Naive thymus-derived CD4-positive, alpha-beta T cell (primary cell): ENCODE results near the gene PLBD2. TPM values are rescaled to one million over a fixed set of nuclear protein-coding genes. Genes with fewer than 3 reads are reported as not detected.

ENCODE experiments used
- ATAC-seq: fragments of 150-1000 bp; cut with Tn5 transposase; 2 replicates; pipeline ENCODE4 v1.10.0; 2021; ENCODE audit warnings: mild to moderate bottlenecking, moderate library complexity
- CTCF ChIA-PET: fragments of 350-600 bp; sonication (Branson Sonifier 250); formaldehyde crosslinking; loops from one replicate; lab custom pipeline; 2021; ENCODE audit warnings: antibody characterized with exemption; lab: Charles Lee
- POLR2A ChIA-PET: fragments of 350-600 bp; sonication (Branson Sonifier 250); formaldehyde crosslinking; loops from one replicate; lab custom pipeline; 2021; ENCODE audit warnings: antibody characterized with exemption, inconsistent platforms; lab: Charles Lee
- DNase-seq, 9 donors: peaks; one replicate each; pipeline versions ENCODE4 v3.0.0 to v3.0.0-alpha.2; 2020 to 2022; ENCODE audit warnings: mixed read lengths in 1 of 9
- H3K27ac ChIP-seq: one replicate; pipeline ENCODE4 v1.7.0; 2013; ENCODE audit warnings: mild to moderate bottlenecking, low read depth, low read length, moderate library complexity
- H3K27me3 ChIP-seq, 2 donors: one replicate each; pipeline ENCODE4 v1.7.0; 2013; ENCODE audit warnings: low read length in 2 of 2, mild to moderate bottlenecking in 2 of 2, moderate library complexity in 2 of 2; ENCODE audit not compliant: control insufficient read depth in 2 of 2, insufficient read depth in 2 of 2
- H3K36me3 ChIP-seq, 3 experiments: 1 replicate in 2 of 3; 2 replicates in 1 of 3; pipeline ENCODE4 v1.7.0; 2013; ENCODE audit warnings: low read length in 3 of 3, mild to moderate bottlenecking in 3 of 3, moderate library complexity in 1 of 3; ENCODE audit not compliant: insufficient read depth in 3 of 3, control insufficient read depth in 2 of 3
- H3K4me1 ChIP-seq, 2 donors: one replicate each; pipeline ENCODE4 v1.7.0; 2013; ENCODE audit warnings: low read length in 2 of 2, mild to moderate bottlenecking in 2 of 2, moderate library complexity in 1 of 2; ENCODE audit not compliant: control insufficient read depth in 2 of 2, insufficient read depth in 2 of 2
- H3K4me3 ChIP-seq: 2 replicates; pipeline ENCODE4 v1.7.0; 2013; ENCODE audit warnings: mild to moderate bottlenecking, low read length
- H3K9me3 ChIP-seq, 3 experiments: 1 replicate in 2 of 3; 2 replicates in 1 of 3; pipeline ENCODE4 v1.7.0; 2013; ENCODE audit warnings: low read length in 3 of 3; ENCODE audit not compliant: control insufficient read depth in 2 of 3
- H3K27ac Mint-ChIP-seq, 9 donors: one replicate each; pipeline ENCODE4 v1.8.0; 2020 to 2022; ENCODE audit warnings: mixed read lengths in 9 of 9, mild to moderate bottlenecking in 8 of 9, moderate library complexity in 5 of 9, inconsistent platforms in 2 of 9
- H3K27me3 Mint-ChIP-seq, 5 donors: one replicate each; pipeline ENCODE4 v1.8.0; 2021 to 2022; ENCODE audit warnings: mixed read lengths in 5 of 5, mild to moderate bottlenecking in 1 of 5
- H3K36me3 Mint-ChIP-seq, 5 donors: one replicate each; pipeline ENCODE4 v1.8.0; 2020 to 2022; ENCODE audit warnings: mixed read lengths in 5 of 5, mild to moderate bottlenecking in 3 of 5, inconsistent platforms in 1 of 5
- H3K4me1 Mint-ChIP-seq, 7 donors: one replicate each; pipeline ENCODE4 v1.8.0; 2020 to 2022; ENCODE audit warnings: mixed read lengths in 7 of 7, mild to moderate bottlenecking in 3 of 7, inconsistent platforms in 1 of 7
- H3K4me3 Mint-ChIP-seq, 10 donors: one replicate each; pipeline ENCODE4 v1.8.0; 2020 to 2022; ENCODE audit warnings: mild to moderate bottlenecking in 10 of 10, mixed read lengths in 10 of 10, moderate library complexity in 6 of 10, inconsistent platforms in 2 of 10
- H3K9me3 Mint-ChIP-seq, 11 donors: one replicate each; pipeline ENCODE4 v1.8.0; 2020 to 2022; ENCODE audit warnings: mixed read lengths in 11 of 11, mild to moderate bottlenecking in 4 of 11, inconsistent platforms in 1 of 11, moderate library complexity in 1 of 11
- intact Hi-C, 2 donors: fragments of 100-400 bp; cut with micrococcal nuclease; formaldehyde crosslinking; loops; one replicate each; pipeline ENCODE4 v1.15.1; 2023
- polyA plus RNA-seq, 2 donors: library from polyadenylated mRNA; unstranded; fragments of 300-500 nt; fragmentation: Illumina TruSeq; gene quantifications; one replicate each; pipeline ENCODE4 v1.2.3, GENCODE V29; 2021
- total RNA-seq, 6 experiments: library from RNA in 5 of 6; stranded (reverse) in 5 of 6; gene quantifications; 1 replicate in 5 of 6; 2 replicates in 1 of 6; pipeline ENCODE4 v1.2.3 and lab custom pipeline; 2021 to 2026

Gene PLBD2, protein sequence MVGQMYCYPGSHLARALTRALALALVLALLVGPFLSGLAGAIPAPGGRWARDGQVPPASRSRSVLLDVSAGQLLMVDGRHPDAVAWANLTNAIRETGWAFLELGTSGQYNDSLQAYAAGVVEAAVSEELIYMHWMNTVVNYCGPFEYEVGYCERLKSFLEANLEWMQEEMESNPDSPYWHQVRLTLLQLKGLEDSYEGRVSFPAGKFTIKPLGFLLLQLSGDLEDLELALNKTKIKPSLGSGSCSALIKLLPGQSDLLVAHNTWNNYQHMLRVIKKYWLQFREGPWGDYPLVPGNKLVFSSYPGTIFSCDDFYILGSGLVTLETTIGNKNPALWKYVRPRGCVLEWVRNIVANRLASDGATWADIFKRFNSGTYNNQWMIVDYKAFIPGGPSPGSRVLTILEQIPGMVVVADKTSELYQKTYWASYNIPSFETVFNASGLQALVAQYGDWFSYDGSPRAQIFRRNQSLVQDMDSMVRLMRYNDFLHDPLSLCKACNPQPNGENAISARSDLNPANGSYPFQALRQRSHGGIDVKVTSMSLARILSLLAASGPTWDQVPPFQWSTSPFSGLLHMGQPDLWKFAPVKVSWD
- total RNA-seq: 10 to 100 TPM; 13.2 to 25.4 (median 14.9) TPM
- 10 to 100 TPM in 1 of 2 donors, 1 to 10 TPM in 1; 7.8 to 10.6 TPM for polyA plus RNA-seq
- 6.1 reads per million, percentile 27 among the genes with 10 or more reads in this experiment for total RNA-seq (lab: John Stamatoyannopoulos, UW)

DNA sequence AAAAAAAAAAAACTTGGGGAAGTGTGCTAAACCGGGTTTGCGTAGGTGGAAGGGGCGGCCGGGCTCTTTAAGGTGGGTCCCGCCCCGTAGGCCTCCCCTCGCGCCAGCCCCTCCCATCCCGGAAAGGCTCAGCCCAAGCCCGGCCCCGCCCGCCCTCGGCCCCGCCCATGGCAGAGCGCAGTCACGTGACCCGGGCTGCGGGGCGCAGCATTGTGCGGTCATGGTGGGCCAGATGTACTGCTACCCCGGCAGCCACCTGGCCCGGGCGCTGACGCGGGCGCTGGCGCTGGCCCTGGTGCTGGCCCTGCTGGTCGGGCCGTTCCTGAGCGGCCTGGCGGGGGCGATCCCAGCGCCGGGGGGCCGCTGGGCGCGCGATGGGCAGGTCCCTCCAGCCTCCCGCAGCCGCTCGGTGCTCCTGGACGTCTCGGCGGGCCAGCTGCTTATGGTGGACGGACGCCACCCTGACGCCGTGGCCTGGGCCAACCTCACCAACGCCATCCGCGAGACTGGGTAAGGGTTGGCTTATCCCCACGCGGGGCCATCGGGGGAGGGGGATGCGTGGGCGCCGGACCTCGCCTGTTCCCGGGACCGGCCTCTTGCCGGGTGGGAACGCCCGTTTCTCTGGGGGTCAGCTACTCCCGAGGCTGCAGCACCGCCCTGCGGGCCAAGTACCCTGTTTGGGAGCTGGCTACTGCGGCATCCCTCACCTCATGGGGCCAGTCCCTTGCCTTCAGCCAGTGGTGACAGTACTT is at the start of gene PLBD2:
PLBD2 (plus strand) TSS at position 207 of the 752 bp plus-strand sequence; CDS start at position 221, 14 bp downstream.
- POLR2A ChIA-PET: interaction anchor here (2.3 to 4.0 kb wide), 2 partner anchors 23 to 137 kb away, joined by 5 to 20 read pairs; partner anchors contain the start of gene SLC8B1
- Mint-ChIP-seq H3K36me3 (peaks cover 0 to 1% (median 0%) of the 10 kb centered on the region in 5 donors), H3K4me1 (peaks cover 13 to 25% (median 17%) of the 10 kb centered on the region in 7 donors), H3K9me3 (peaks cover 0 to 2% (median 0%) of the 10 kb centered on the region in 11 donors), H3K4me3 (peak within 1 kb of the TSS; percentile 83 to 94 (median 91)), H3K27me3 (peaks cover 0 to 3% (median 0%) of the 10 kb centered on the region in 5 donors), H3K27ac (peak within 1 kb of the TSS; percentile 79 to 98 (median 95))
- CTCF ChIA-PET: no interaction called here
- H3K4me3 ChIP-seq: peak within 1 kb of the TSS; percentile 82
- no peaks in the 10 kb centered on the region for H3K27me3 ChIP-seq
- peak within 1 kb of the TSS; percentile 85 for H3K27ac ChIP-seq
- H3K4me1 ChIP-seq: peaks cover 0 to 5% of the 10 kb centered on the region in 2 donors
- peak; percentile 85 to 95 (median 92) for DNase-seq
- no peaks in the 10 kb centered on the region for H3K36me3 ChIP-seq
- H3K9me3 ChIP-seq: no peaks in the 10 kb centered on the region
- peak; percentile 98 for ATAC-seq
- intact Hi-C loops: loop anchor here (1.0 to 5.0 kb wide), 8 partner anchors 23 to 608 kb away; partner anchors contain the start of genes DDX54 (in 2 of the 2), RITA1 (in 2 of the 2), SLC8B1 (in 2 of the 2) and TPCN1 (in 2 of the 2)

DNA sequence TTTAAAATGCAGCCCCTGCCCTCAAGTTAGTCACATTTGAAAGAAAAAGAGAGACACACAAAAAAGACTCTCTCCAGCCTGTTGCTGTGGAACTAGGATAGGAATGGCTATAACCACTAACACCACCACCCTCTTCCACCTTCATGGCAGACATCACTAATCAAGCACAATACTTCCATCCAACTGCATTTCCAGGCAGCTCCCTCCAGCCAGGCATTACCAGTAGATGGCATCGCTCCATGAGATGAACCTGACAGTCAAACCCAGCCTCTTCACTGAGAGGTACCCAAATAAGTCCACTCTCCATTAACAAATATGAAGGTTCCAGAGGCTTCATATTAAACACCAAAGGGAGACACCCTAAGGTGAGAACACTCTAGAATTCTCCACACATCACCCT is 47.9 kb upstream of the PLBD2 start:
- intact Hi-C loops: loop anchor here (5.0 kb wide), 2 partner anchors 113 to 602 kb away; no protein-coding TSS in a partner anchor
- ATAC-seq (no peak), DNase-seq (no peak)
- no peaks in the 10 kb centered on the region for H3K4me1 ChIP-seq
- ChIA-PET CTCF (interaction anchor here (1.6 kb wide), 1 partner anchor 115 kb away, joined by 4 read pairs; no protein-coding TSS in a partner anchor), POLR2A (interaction anchor here (0.9 kb wide), 1 partner anchor 22 kb away, joined by 3 read pairs; no protein-coding TSS in a partner anchor)
- H3K27ac Mint-ChIP-seq: peak overlapping the region in 3 of 9 donors; percentile 36 to 59 (median 43)
- peaks cover 0 to 2% (median 0%) of the 10 kb centered on the region in 11 donors for H3K9me3 Mint-ChIP-seq
- no peak overlapping the region for H3K27ac ChIP-seq
- no peak overlapping the region for H3K4me3 ChIP-seq
- peaks cover 7 to 50% (median 27%) of the 10 kb centered on the region in 5 donors for H3K36me3 Mint-ChIP-seq
- no peaks in the 10 kb centered on the region for H3K9me3 ChIP-seq
- H3K36me3 ChIP-seq: peaks cover 0 to 89% (median 14%) of the 10 kb centered on the region in 3 experiments
- H3K27me3 ChIP-seq: no peaks in the 10 kb centered on the region
- H3K4me3 Mint-ChIP-seq: no peak overlapping the region
- peaks cover 0 to 4% (median 0%) of the 10 kb centered on the region in 7 donors for H3K4me1 Mint-ChIP-seq
- H3K27me3 Mint-ChIP-seq: no peaks in the 10 kb centered on the region

DNA sequence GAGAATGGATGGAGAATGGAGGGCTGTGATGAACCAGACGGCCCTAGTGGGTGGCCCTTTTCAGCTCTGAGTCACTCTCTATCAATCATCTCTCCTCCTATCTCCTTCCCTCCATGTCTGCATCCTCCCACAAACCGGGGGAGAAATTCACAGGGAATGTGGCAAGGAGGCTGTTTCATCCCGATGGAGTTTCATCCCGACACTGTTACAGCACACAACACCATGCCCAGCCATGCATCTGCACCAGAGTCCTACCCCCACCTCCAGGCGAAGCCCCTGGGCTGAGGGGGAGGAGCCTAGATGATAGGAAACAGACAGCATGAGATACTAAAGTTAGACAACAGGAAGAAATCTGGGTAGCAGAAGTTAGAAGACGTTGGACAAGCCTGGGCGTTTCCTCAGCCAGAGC is 44.3 kb upstream of the PLBD2 start:
- intact Hi-C loops: loop anchor here (5.0 kb wide), 2 partner anchors 117 to 598 kb away; no protein-coding TSS in a partner anchor
- ATAC-seq (no peak), DNase-seq (no peak)
- Mint-ChIP-seq H3K36me3 (peaks cover 22 to 57% (median 35%) of the 10 kb centered on the region in 5 donors), H3K27ac (peak overlapping the region in 4 of 9 donors; percentile 19 to 59 (median 42)), H3K9me3 (peaks cover 0 to 2% (median 0%) of the 10 kb centered on the region in 11 donors), H3K4me1 (peaks cover 0 to 7% (median 4%) of the 10 kb centered on the region in 7 donors), H3K4me3 (no peak overlapping the region), H3K27me3 (no peaks in the 10 kb centered on the region)
- ChIA-PET CTCF (interaction anchor here (1.3 kb wide), 1 partner anchor 9 kb away, joined by 3 read pairs; no protein-coding TSS in a partner anchor), POLR2A (interaction anchor here (0.6 kb wide), 1 partner anchor 44 kb away, joined by 3 read pairs; no protein-coding TSS in a partner anchor)
- peaks cover 9 to 95% (median 23%) of the 10 kb centered on the region in 3 experiments for H3K36me3 ChIP-seq
- no peaks in the 10 kb centered on the region for H3K9me3 ChIP-seq
- no peak overlapping the region for H3K4me3 ChIP-seq
- no peaks in the 10 kb centered on the region for H3K27me3 ChIP-seq
- no peaks in the 10 kb centered on the region for H3K4me1 ChIP-seq
- H3K27ac ChIP-seq: no peak overlapping the region

DNA sequence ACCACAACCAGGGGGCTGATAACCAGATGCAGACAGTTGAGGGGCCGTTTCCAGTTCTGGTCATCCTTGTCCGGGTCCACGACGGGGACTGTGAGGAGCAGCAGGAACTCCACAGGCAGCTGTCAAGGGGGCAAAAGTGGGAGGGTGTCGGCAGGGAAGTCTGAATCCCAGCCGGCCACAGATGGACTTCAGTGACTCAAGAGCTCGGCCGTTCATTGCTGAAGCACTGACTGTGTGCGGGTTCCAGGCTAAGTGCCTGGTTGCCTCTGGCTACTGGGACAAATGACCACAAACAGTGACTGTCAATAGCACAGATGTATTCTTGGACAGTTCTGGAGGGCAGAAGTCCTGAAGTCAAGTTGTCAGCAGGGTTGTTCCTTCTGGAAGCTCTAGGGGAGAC is 43.0 kb upstream of the PLBD2 start:
- DNase-seq (no peak), ATAC-seq (no peak)
- H3K9me3 Mint-ChIP-seq: peaks cover 0 to 2% (median 0%) of the 10 kb centered on the region in 11 donors
- Histone ChIP-seq H3K4me1 (no peaks in the 10 kb centered on the region), H3K4me3 (no peak overlapping the region), H3K36me3 (peaks cover 9 to 95% (median 27%) of the 10 kb centered on the region in 3 experiments), H3K27ac (no peak overlapping the region), H3K27me3 (no peaks in the 10 kb centered on the region), H3K9me3 (no peaks in the 10 kb centered on the region)
- no peak overlapping the region for H3K4me3 Mint-ChIP-seq
- H3K27me3 Mint-ChIP-seq: no peaks in the 10 kb centered on the region
- CTCF ChIA-PET: interaction anchor here (0.6 to 1.3 kb wide), 2 partner anchors 10 to 54 kb away, joined by 3 read pairs; no protein-coding TSS in a partner anchor
- intact Hi-C loops: no loop called here
- H3K36me3 Mint-ChIP-seq: peaks cover 28 to 62% (median 38%) of the 10 kb centered on the region in 5 donors
- no peak overlapping the region for H3K27ac Mint-ChIP-seq
- POLR2A ChIA-PET: no interaction called here
- peaks cover 0 to 12% (median 4%) of the 10 kb centered on the region in 7 donors for H3K4me1 Mint-ChIP-seq

DNA sequence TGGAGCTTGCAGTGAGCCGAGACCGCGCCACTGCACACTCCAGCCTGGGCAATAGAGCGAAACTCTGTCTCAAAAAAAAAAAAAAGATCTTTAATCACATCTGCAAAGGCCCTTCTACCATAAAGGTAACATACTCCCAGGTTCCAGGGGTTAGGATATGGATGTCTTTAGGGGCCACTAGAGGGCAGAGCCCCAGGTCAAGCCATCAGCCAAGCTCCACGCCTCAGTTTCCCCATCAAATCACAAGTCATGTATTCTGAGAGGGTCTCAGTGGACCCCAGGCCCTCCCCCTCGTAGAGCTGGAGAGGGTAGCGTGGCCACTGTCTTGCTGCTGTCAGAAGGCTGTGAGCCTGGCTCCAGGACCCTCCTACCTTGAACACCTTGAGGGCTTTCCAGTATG is 42.2 kb upstream of the PLBD2 start:
- POLR2A ChIA-PET: no interaction called here
- Mint-ChIP-seq H3K4me1 (peaks cover 0 to 12% (median 4%) of the 10 kb centered on the region in 7 donors), H3K9me3 (peaks cover 0 to 2% (median 0%) of the 10 kb centered on the region in 11 donors), H3K4me3 (no peak overlapping the region), H3K36me3 (peaks cover 28 to 63% (median 34%) of the 10 kb centered on the region in 5 donors), H3K27me3 (no peaks in the 10 kb centered on the region), H3K27ac (no peak overlapping the region)
- no peaks in the 10 kb centered on the region for H3K4me1 ChIP-seq
- CTCF ChIA-PET: interaction anchor here (0.6 kb wide), 1 partner anchor 121 kb away, joined by 6 read pairs; no protein-coding TSS in a partner anchor
- H3K9me3 ChIP-seq: no peaks in the 10 kb centered on the region
- ATAC-seq (no peak), DNase-seq (no peak)
- no peak overlapping the region for H3K4me3 ChIP-seq
- H3K27me3 ChIP-seq: no peaks in the 10 kb centered on the region
- no peak overlapping the region for H3K27ac ChIP-seq
- intact Hi-C loops: no loop called here
- H3K36me3 ChIP-seq: peaks cover 9 to 96% (median 35%) of the 10 kb centered on the region in 3 experiments
